Neutrophil (primary cell): ENCODE measurements around the gene PAX2.
A peak's percentile ranks its signal among the peaks of the same experiment; 100 is the strongest.

Experiments used
- H3K27ac ChIP-seq: fragments of 200-600 bp; sonication (generic); 2 replicates; pipeline ENCODE4 v1.5.1; 2016; ENCODE audit warnings: mild to moderate bottlenecking, moderate library complexity
- H3K27me3 ChIP-seq: fragments of 200-600 bp; sonication (generic); 2 replicates; pipeline ENCODE4 v1.6.0; 2016; ENCODE audit warnings: mild to moderate bottlenecking
- H3K36me3 ChIP-seq: fragments of 200-600 bp; sonication (generic); 2 replicates; pipeline ENCODE4 v1.5.1; 2017
- H3K4me1 ChIP-seq, 2 experiments: fragments of 200-600 bp in 1 of 2; sonication (generic) in 1 of 2; 1 replicate in 1 of 2; 2 replicates in 1 of 2; pipeline versions ENCODE4 v1.5.1 to v1.6.1; 2013 to 2016; ENCODE audit warnings: low read depth in 1 of 2, low read length in 1 of 2, mild to moderate bottlenecking in 1 of 2, moderate library complexity in 1 of 2; ENCODE audit not compliant: control insufficient read depth in 1 of 2, insufficient read depth in 1 of 2
- H3K4me3 ChIP-seq, 2 experiments: fragments of 200-600 bp in 1 of 2; sonication (generic) in 1 of 2; 1 replicate in 1 of 2; 2 replicates in 1 of 2; pipeline ENCODE4 v1.5.1; 2013 to 2016; ENCODE audit warnings: low read depth in 1 of 2, low read length in 1 of 2, mild to moderate bottlenecking in 1 of 2, moderate library complexity in 1 of 2
- H3K9me3 ChIP-seq: fragments of 200-600 bp; sonication (generic); 2 replicates; pipeline ENCODE4 v1.5.1; 2016
- TF ChIP-seq, protein P1 (sequence below): fragments of 200-600 bp; sonication (generic); IDR thresholded peaks from 2 replicates; pipeline ENCODE4 v1.5.1; 2016; ENCODE audit warnings: antibody characterized with exemption

PAX2 gene

DNA sequence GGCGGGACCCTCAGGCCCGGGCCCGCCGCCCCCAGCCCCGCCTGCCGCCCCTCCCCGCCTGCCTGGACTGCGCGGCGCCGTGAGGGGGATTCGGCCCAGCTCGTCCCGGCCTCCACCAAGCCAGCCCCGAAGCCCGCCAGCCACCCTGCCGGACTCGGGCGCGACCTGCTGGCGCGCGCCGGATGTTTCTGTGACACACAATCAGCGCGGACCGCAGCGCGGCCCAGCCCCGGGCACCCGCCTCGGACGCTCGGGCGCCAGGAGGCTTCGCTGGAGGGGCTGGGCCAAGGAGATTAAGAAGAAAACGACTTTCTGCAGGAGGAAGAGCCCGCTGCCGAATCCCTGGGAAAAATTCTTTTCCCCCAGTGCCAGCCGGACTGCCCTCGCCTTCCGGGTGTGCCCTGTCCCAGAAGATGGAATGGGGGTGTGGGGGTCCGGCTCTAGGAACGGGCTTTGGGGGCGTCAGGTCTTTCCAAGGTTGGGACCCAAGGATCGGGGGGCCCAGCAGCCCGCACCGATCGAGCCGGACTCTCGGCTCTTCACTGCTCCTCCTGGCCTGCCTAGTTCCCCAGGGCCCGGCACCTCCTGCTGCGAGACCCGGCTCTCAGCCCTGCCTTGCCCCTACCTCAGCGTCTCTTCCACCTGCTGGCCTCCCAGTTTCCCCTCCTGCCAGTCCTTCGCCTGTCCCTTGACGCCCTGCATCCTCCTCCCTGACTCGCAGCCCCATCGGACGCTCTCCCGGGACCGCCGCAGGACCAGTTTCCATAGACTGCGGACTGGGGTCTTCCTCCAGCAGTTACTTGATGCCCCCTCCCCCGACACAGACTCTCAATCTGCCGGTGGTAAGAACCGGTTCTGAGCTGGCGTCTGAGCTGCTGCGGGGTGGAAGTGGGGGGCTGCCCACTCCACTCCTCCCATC lies 82.7 kb downstream of the PAX2 start:
- Histone ChIP-seq H3K27ac (no peak overlapping the region), H3K27me3 (peaks cover 100% of the 10 kb centered on the region), H3K9me3 (no peaks in the 10 kb centered on the region), H3K36me3 (no peaks in the 10 kb centered on the region), H3K4me3 (peak overlapping the region in 1 of 2 experiments; percentile 24), H3K4me1 (peaks cover 5 to 34% of the 10 kb centered on the region in 2 experiments)
- TF ChIP-seq, protein P1, sequence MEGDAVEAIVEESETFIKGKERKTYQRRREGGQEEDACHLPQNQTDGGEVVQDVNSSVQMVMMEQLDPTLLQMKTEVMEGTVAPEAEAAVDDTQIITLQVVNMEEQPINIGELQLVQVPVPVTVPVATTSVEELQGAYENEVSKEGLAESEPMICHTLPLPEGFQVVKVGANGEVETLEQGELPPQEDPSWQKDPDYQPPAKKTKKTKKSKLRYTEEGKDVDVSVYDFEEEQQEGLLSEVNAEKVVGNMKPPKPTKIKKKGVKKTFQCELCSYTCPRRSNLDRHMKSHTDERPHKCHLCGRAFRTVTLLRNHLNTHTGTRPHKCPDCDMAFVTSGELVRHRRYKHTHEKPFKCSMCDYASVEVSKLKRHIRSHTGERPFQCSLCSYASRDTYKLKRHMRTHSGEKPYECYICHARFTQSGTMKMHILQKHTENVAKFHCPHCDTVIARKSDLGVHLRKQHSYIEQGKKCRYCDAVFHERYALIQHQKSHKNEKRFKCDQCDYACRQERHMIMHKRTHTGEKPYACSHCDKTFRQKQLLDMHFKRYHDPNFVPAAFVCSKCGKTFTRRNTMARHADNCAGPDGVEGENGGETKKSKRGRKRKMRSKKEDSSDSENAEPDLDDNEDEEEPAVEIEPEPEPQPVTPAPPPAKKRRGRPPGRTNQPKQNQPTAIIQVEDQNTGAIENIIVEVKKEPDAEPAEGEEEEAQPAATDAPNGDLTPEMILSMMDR, result no peak

DNA sequence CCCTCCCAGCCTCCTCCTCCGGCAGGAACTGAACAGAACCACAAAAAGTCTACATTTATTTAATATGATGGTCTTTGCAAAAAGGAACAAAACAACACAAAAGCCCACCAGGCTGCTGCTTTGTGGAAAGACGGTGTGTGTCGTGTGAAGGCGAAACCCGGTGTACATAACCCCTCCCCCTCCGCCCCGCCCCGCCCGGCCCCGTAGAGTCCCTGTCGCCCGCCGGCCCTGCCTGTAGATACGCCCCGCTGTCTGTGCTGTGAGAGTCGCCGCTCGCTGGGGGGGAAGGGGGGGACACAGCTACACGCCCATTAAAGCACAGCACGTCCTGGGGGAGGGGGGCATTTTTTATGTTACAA lies 83.3 kb downstream of the PAX2 start:
- no peaks in the 10 kb centered on the region for H3K9me3 ChIP-seq
- peaks cover 100% of the 10 kb centered on the region for H3K27me3 ChIP-seq
- H3K27ac ChIP-seq, result no peak overlapping the region
- no peaks in the 10 kb centered on the region for H3K36me3 ChIP-seq
- H3K4me1 ChIP-seq, result peaks cover 5 to 34% of the 10 kb centered on the region in 2 experiments
- H3K4me3 ChIP-seq, result peak overlapping the region in 1 of 2 experiments; percentile 24
- TF ChIP-seq, protein P1, result no peak

DNA sequence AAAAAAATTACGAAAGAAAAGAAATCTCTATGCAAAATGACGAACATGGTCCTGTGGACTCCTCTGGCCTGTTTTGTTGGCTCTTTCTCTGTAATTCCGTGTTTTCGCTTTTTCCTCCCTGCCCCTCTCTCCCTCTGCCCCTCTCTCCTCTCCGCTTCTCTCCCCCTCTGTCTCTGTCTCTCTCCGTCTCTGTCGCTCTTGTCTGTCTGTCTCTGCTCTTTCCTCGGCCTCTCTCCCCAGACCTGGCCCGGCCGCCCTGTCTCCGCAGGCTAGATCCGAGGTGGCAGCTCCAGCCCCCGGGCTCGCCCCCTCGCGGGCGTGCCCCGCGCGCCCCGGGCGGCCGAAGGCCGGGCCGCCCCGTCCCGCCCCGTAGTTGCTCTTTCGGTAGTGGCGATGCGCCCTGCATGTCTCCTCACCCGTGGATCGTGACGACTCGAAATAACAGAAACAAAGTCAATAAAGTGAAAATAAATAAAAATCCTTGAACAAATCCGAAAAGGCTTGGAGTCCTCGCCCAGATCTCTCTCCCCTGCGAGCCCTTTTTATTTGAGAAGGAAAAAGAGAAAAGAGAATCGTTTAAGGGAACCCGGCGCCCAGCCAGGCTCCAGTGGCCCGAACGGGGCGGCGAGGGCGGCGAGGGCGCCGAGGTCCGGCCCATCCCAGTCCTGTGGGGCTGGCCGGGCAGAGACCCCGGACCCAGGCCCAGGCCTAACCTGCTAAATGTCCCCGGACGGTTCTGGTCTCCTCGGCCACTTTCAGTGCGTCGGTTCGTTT lies 83.9 kb downstream of the PAX2 start:
- peaks cover 100% of the 10 kb centered on the region for H3K27me3 ChIP-seq
- H3K36me3 ChIP-seq, result no peaks in the 10 kb centered on the region
- TF ChIP-seq, protein P1, result no peak
- peaks cover 5 to 34% of the 10 kb centered on the region in 2 experiments for H3K4me1 ChIP-seq
- H3K27ac ChIP-seq, result no peak overlapping the region
- peak overlapping the region in 1 of 2 experiments; percentile 24 for H3K4me3 ChIP-seq
- no peaks in the 10 kb centered on the region for H3K9me3 ChIP-seq

- Histone ChIP-seq H3K27me3 (peaks cover 100% of the 10 kb centered on the region), H3K4me3 (no peak overlapping the region), H3K27ac (no peak overlapping the region), H3K36me3 (no peaks in the 10 kb centered on the region), H3K4me1 (peaks cover 5 to 34% of the 10 kb centered on the region in 2 experiments), H3K9me3 (no peaks in the 10 kb centered on the region)
- TF ChIP-seq, protein P1, result no peak
Measured at GRCh38 chr10:100829933-100830727, 84.7 kb downstream of the PAX2 start.

DNA sequence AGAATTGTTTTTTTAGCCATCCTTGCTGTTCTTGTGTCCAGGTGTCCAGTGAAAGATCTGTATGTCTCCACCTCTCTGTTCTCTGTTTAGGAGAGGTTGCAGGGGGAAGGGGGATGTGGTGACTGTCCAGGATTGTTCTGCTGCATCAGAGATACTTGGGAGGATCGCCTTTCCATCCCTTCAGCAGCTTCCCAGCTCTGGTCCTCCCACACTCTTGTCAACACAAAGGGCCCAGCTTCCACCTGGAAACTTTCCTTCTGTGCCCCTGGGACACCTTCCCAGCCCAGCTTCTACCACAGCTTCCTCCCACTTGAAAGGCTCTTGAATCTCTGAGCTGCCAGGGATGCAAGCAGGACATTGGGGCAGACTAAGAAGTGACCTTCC lies 85.3 kb downstream of the PAX2 start:
- no peaks in the 10 kb centered on the region for H3K36me3 ChIP-seq
- no peak overlapping the region for H3K4me3 ChIP-seq
- H3K27ac ChIP-seq, result no peak overlapping the region
- H3K9me3 ChIP-seq, result no peaks in the 10 kb centered on the region
- TF ChIP-seq, protein P1, result no peak
- peaks cover 5 to 34% of the 10 kb centered on the region in 2 experiments for H3K4me1 ChIP-seq
- H3K27me3 ChIP-seq, result peaks cover 100% of the 10 kb centered on the region
